Liver (tissue), 9 donors: ENCODE results near the gene GRK3. TPM values are rescaled to one million over a fixed set of nuclear protein-coding genes. Genes with fewer than 3 reads are reported as not detected.
"Not testable (repeated sequence)": the region's sequence is repeated elsewhere in the genome, so short reads cannot be mapped to it uniquely, and the experiment has no call there.

ENCODE experiments used
- DNase-seq: peaks from one replicate; pipeline ENCODE4 v3.0.0-alpha.2; 2017; ENCODE audit warnings: low spot score
- H3K27ac ChIP-seq, 2 donors: one replicate each; pipeline ENCODE4 v1.7.0; 2013; ENCODE audit warnings: inconsistent platforms in 2 of 2, low read length in 2 of 2, control low read depth in 1 of 2, low read depth in 1 of 2, mild to moderate bottlenecking in 1 of 2
- H3K27me3 ChIP-seq, 4 donors: one replicate each; pipeline versions ENCODE4 v1.6.1 to v1.7.0; 2013; ENCODE audit warnings: low read length in 3 of 4, inconsistent platforms in 1 of 4, mild to moderate bottlenecking in 1 of 4, moderate library complexity in 1 of 4; ENCODE audit not compliant: control insufficient read depth in 4 of 4, insufficient read depth in 4 of 4
- H3K36me3 ChIP-seq, 4 donors: one replicate each; pipeline versions ENCODE4 v1.6.1 to v1.7.0; 2013; ENCODE audit warnings: low read length in 3 of 4, mild to moderate bottlenecking in 3 of 4, low read depth in 1 of 4, moderate library complexity in 1 of 4; ENCODE audit not compliant: control insufficient read depth in 4 of 4, insufficient read depth in 3 of 4
- H3K4me1 ChIP-seq, 4 donors: one replicate each; pipeline versions ENCODE4 v1.6.1 to v1.7.0; 2013; ENCODE audit warnings: low read length in 3 of 4, mild to moderate bottlenecking in 3 of 4, moderate library complexity in 1 of 4; ENCODE audit not compliant: control insufficient read depth in 4 of 4, insufficient read depth in 4 of 4
- H3K4me3 ChIP-seq, 3 donors: one replicate each; pipeline versions ENCODE4 v1.6.1 to v1.7.0; 2013; ENCODE audit warnings: low read length in 3 of 3, control low read depth in 1 of 3, low read depth in 1 of 3, mild to moderate bottlenecking in 1 of 3
- H3K9ac ChIP-seq, 2 donors: one replicate each; pipeline ENCODE4 v1.7.0; 2013; ENCODE audit warnings: low read length in 2 of 2, mild to moderate bottlenecking in 2 of 2, moderate library complexity in 2 of 2, control low read depth in 1 of 2, low read depth in 1 of 2
- H3K9me3 ChIP-seq, 4 donors: one replicate each; pipeline versions ENCODE4 v1.6.1 to v1.7.0; 2013; ENCODE audit warnings: low read length in 3 of 4; ENCODE audit not compliant: control insufficient read depth in 4 of 4
- ATF3 ChIP-seq: IDR thresholded peaks from 2 replicates; pipeline ENCODE4 v1.6.1; 2016; ENCODE audit warnings: antibody characterized with exemption
- CTCF ChIP-seq: fragments of 150-350 bp; IDR thresholded peaks from 2 replicates; pipeline ENCODE4 v1.5.1; 2017; ENCODE audit warnings: improper control_type of control experiment, low read depth, low read length; ENCODE audit not compliant: missing input control
- EGR1 ChIP-seq, 2 donors: IDR thresholded peaks; 2 replicates each; pipeline ENCODE4 v1.6.1; 2016 to 2018; ENCODE audit warnings: antibody characterized with exemption in 2 of 2, low read depth in 2 of 2
- FOXA1 ChIP-seq: IDR thresholded peaks from 2 replicates; pipeline ENCODE4 v1.6.1; 2016; ENCODE audit warnings: antibody characterized with exemption
- GABPA ChIP-seq, 2 donors: IDR thresholded peaks in 1 of 2; conservative IDR thresholded peaks in 1 of 2; 2 replicates each; pipeline ENCODE4 v1.6.1; 2016; ENCODE audit warnings: antibody characterized with exemption in 2 of 2, mild to moderate bottlenecking in 1 of 2, moderate library complexity in 1 of 2
- HNF4A ChIP-seq, 2 donors: conservative IDR thresholded peaks; 2 replicates each; pipeline ENCODE4 v1.6.1; 2016; ENCODE audit warnings: antibody characterized with exemption in 2 of 2, mild to moderate bottlenecking in 2 of 2
- HNF4G ChIP-seq: IDR thresholded peaks from 2 replicates; pipeline ENCODE4 v1.6.1; 2016; ENCODE audit warnings: antibody characterized with exemption
- JUND ChIP-seq, 2 donors: IDR thresholded peaks; 2 replicates each; pipeline ENCODE4 v1.6.1; 2016; ENCODE audit warnings: antibody characterized with exemption in 2 of 2
- NR2F2 ChIP-seq: IDR thresholded peaks from 2 replicates; pipeline ENCODE4 v1.6.1; 2016; ENCODE audit warnings: antibody characterized with exemption
- RAD21 ChIP-seq, 2 donors: IDR thresholded peaks; 2 replicates each; pipeline ENCODE4 v1.6.1; 2016; ENCODE audit warnings: antibody characterized with exemption in 2 of 2, mild to moderate bottlenecking in 2 of 2
- REST ChIP-seq: IDR thresholded peaks from 2 replicates; pipeline ENCODE4 v1.6.1; 2016; ENCODE audit warnings: antibody characterized with exemption, mild to moderate bottlenecking
- RXRA ChIP-seq, 2 donors: IDR thresholded peaks; 2 replicates each; pipeline ENCODE4 v1.6.1; 2017 to 2018; ENCODE audit warnings: antibody characterized with exemption in 2 of 2, mild to moderate bottlenecking in 1 of 2
- SP1 ChIP-seq: IDR thresholded peaks from 2 replicates; pipeline ENCODE4 v1.6.1; 2018; ENCODE audit warnings: antibody characterized with exemption, mild to moderate bottlenecking
- TAF1 ChIP-seq: conservative IDR thresholded peaks from 2 replicates; pipeline ENCODE4 v1.6.1; 2016; ENCODE audit warnings: antibody characterized with exemption, mild to moderate bottlenecking
- WGBS: extraction: QIAGEN DNeasy Blood & Tissue Kit; methylation state at CpG from one replicate; pipeline ENCODE4 v1.1.7; 2013; 5-methylcytosine and 5-hydroxymethylcytosine counted together
- polyA plus RNA-seq, 2 donors: library from polyadenylated mRNA; stranded (reverse) in 1 of 2; unstranded in 1 of 2; fragments of 200-250 nt in 1 of 2; fragments of >200 nt in 1 of 2; fragmentation: Nextera tagmentation in 1 of 2; extraction: Ambion mirVana in 1 of 2; gene quantifications; one replicate each; pipeline versions ENCODE4 v1.2.1 to v1.2.3, GENCODE V29; 2013 to 2015
- total RNA-seq, 2 donors: library from RNA; depleted of rRNA; stranded (reverse); fragments of >200 nt; gene quantifications; one replicate each; pipeline ENCODE4 v1.2.3, GENCODE V29; 2014
- TF ChIP-seq, protein P1 (sequence below): IDR thresholded peaks from 2 replicates; pipeline ENCODE4 v1.6.1; 2016; ENCODE audit warnings: antibody characterized with exemption
- TF ChIP-seq, protein P2 (sequence below): IDR thresholded peaks from 2 replicates; pipeline ENCODE4 v1.6.1; 2016; ENCODE audit warnings: antibody characterized with exemption
- donor health status: healthy.
- donor health status: healthy.
- donor health status: healthy.
- donor health status: healthy.
- donor health status: healthy.

GRK3 gene
- total and polyA plus RNA-seq, 4 donors = 0.79 to 6.5 (median 2.4) TPM

- TF ChIP-seq FOXA1 (no peak), GABPA (IDR thresholded peaks at IDR 0.05 in 1 of 2, conservative IDR thresholded peaks at IDR 0.05 in 1 of 2) (no peak), NR2F2 (no peak), ATF3 (no peak), TAF1 (no peak), CTCF (no peak), HNF4G (no peak), HNF4A (conservative IDR thresholded peaks at IDR 0.05) (no peak)
- TF ChIP-seq, protein P1, sequence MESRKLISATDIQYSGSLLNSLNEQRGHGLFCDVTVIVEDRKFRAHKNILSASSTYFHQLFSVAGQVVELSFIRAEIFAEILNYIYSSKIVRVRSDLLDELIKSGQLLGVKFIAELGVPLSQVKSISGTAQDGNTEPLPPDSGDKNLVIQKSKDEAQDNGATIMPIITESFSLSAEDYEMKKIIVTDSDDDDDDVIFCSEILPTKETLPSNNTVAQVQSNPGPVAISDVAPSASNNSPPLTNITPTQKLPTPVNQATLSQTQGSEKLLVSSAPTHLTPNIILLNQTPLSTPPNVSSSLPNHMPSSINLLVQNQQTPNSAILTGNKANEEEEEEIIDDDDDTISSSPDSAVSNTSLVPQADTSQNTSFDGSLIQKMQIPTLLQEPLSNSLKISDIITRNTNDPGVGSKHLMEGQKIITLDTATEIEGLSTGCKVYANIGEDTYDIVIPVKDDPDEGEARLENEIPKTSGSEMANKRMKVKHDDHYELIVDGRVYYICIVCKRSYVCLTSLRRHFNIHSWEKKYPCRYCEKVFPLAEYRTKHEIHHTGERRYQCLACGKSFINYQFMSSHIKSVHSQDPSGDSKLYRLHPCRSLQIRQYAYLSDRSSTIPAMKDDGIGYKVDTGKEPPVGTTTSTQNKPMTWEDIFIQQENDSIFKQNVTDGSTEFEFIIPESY = no peak
- Histone ChIP-seq H3K4me1 (no peaks in the 10 kb centered on the region), H3K27ac (no peak overlapping the region)
These were observed 7.3 kb upstream of the GRK3 start for GRCh38 chr22:25557218-25557617.

GRCh38 chr22:25558341-25558740, 6.1 kb upstream of the GRK3 start:
- H3K36me3 ChIP-seq = no peaks in the 10 kb centered on the region
- H3K9me3 ChIP-seq = no peaks in the 10 kb centered on the region
- H3K4me3 ChIP-seq = no peak overlapping the region
- no peaks in the 10 kb centered on the region for H3K4me1 ChIP-seq
- H3K9ac ChIP-seq = no peak overlapping the region
- WGBS = 91% methylated on average over 4 of the region's 4 CpGs
- no peak overlapping the region for H3K27ac ChIP-seq
- TF ChIP-seq FOXA1 (no peak), JUND (IDR thresholded peaks at IDR 0.05) (no peak), TAF1 (no peak), HNF4A (conservative IDR thresholded peaks at IDR 0.05) (no peak), ATF3 (no peak), HNF4G (no peak), RAD21 (IDR thresholded peaks at IDR 0.05) (no peak), GABPA (IDR thresholded peaks at IDR 0.05 in 1 of 2, conservative IDR thresholded peaks at IDR 0.05 in 1 of 2) (no peak), SP1 (no peak), NR2F2 (no peak), REST (no peak), RXRA (IDR thresholded peaks at IDR 0.05) (no peak), EGR1 (IDR thresholded peaks at IDR 0.05; ENCODE audit: low read depth in 2 of 2) (no peak), CTCF (no peak)
- TF ChIP-seq, protein P2, sequence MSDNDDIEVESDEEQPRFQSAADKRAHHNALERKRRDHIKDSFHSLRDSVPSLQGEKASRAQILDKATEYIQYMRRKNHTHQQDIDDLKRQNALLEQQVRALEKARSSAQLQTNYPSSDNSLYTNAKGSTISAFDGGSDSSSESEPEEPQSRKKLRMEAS = no peak
- no peaks in the 10 kb centered on the region for H3K27me3 ChIP-seq
- DNase-seq = no peak

More at GRCh38 chr22:25557218-25557617, 7.3 kb upstream of the GRK3 start:
- Histone ChIP-seq H3K36me3 (no peaks in the 10 kb centered on the region), H3K27me3 (no peaks in the 10 kb centered on the region), H3K9ac (no peak overlapping the region), H3K4me3 (no peak overlapping the region), H3K9me3 (no peaks in the 10 kb centered on the region)
- DNase-seq = no peak
- 94% methylated on average over 5 of the region's 5 CpGs for WGBS

DNA sequence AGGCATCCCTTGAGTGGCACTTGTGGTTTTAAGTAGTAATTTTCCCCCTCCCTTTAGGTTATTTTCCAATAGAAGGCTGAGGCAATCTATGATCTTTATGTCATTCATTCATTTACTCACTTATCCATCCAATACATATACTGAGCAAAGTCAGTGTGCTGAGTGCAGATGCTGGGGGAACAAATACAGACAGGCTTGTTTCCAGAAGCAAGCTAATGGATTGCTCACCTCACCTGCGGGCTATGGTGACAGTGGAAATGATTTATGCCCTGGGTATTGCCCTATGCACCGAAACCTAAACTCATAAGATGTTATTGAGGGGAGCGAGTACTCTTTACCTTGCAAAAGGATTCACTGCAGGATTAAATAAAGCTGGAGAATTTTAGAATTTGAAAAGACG, 4.6 kb upstream of the GRK3 start:
- not testable (repeated sequence) for H3K9ac ChIP-seq, H3K27ac ChIP-seq, H3K36me3 ChIP-seq, DNase-seq, H3K4me3 ChIP-seq, H3K27me3 ChIP-seq, H3K4me1 ChIP-seq, H3K9me3 ChIP-seq
- WGBS = 92% methylated on average over 4 of the region's 4 CpGs
